NCI-H1694 (cell line): ENCODE results near the gene BCORL1.

ENCODE experiments used
- DNase-seq: peaks from one replicate; lab custom pipeline; 2025; lab: John Stamatoyannopoulos, UW

BCORL1 gene

GRCh38 chrX:130060122-130061069, 78.0 kb downstream of the BCORL1 start:
- no peak for DNase-seq

GRCh38 chrX:130066975-130067615, 84.7 kb downstream of the BCORL1 start:
- no peak for DNase-seq

- no peak for DNase-seq
These were observed 89.3 kb downstream of the BCORL1 start for GRCh38 chrX:130071611-130072344.

- DNase-seq: no peak
These were observed 89.9 kb downstream of the BCORL1 start for GRCh38 chrX:130072345-130072740.

- DNase-seq: no peak
These were observed 93.3 kb downstream of the BCORL1 start for GRCh38 chrX:130075777-130076176.

- peak; percentile 37 for DNase-seq
These were observed 97.5 kb downstream of the BCORL1 start for GRCh38 chrX:130079824-130080406.

- no peak for DNase-seq
These were observed 98.4 kb downstream of the BCORL1 start for GRCh38 chrX:130080791-130081367.

GRCh38 chrX:130081421-130082045, 99.1 kb downstream of the BCORL1 start:
- DNase-seq: no peak

- DNase-seq: no peak
These were observed 100.0 kb downstream of the BCORL1 start for GRCh38 chrX:130082244-130083106.

- no peak for DNase-seq
These were observed 100.7 kb downstream of the BCORL1 start for GRCh38 chrX:130083107-130083490.

- DNase-seq: no peak
These were observed 101.4 kb downstream of the BCORL1 start for GRCh38 chrX:130083656-130084382.

- no peak for DNase-seq
These were observed 102.3 kb downstream of the BCORL1 start for GRCh38 chrX:130084631-130085237.

- no peak for DNase-seq
These were observed 103.4 kb downstream of the BCORL1 start for GRCh38 chrX:130085551-130086446.

- no peak for DNase-seq
These were observed 104.2 kb downstream of the BCORL1 start for GRCh38 chrX:130086447-130087206.

- DNase-seq: no peak
These were observed 107.9 kb downstream of the BCORL1 start for GRCh38 chrX:130090364-130090763.

GRCh38 chrX:130091980-130092522, 109.6 kb downstream of the BCORL1 start:
- no peak for DNase-seq

GRCh38 chrX:130093271-130093670, 110.8 kb downstream of the BCORL1 start:
- DNase-seq: no peak
